Fibroblast of mammary gland (primary cell): Measurements from ENCODE around the gene ZNF333.
"Not testable (repeated sequence)": the region's sequence is repeated elsewhere in the genome, so short reads cannot be mapped to it uniquely, and the experiment has no call there.

Experiments
- DNase-seq: peaks from one replicate; pipeline ENCODE4 v3.0.0-alpha.2; 2010; ENCODE audit warnings: low read depth
- H3K4me3 ChIP-seq: 2 replicates; pipeline ENCODE4 v1.5.1; 2011; ENCODE audit warnings: low read depth, mild to moderate bottlenecking, low read length, moderate library complexity; ENCODE audit not compliant: control insufficient read depth
- CTCF ChIP-seq: conservative IDR thresholded peaks from 2 replicates; pipeline ENCODE4 v1.5.1; 2011; ENCODE audit warnings: low read depth, low read length, inconsistent platforms; ENCODE audit not compliant: control insufficient read depth, insufficient read depth

ZNF333 gene

DNA sequence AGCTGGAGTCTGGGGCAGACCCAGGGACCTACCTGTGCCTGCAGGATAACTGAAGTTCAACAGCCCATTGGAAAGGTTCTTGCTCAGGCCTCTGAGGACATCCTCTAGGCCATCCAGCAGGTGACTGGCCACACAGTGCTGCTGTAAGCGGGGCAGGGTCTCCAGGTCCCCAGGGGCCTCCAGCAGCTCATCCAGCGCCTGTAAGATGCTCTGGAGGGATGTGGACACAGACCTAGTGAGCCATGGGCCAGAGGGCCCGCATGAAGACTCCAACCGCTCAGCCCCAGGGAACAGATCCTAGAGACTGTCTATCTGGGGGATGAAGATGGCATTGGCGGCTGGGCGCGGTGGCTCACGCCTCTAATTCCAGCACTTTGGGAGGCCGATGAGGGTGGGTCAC lies 74.6 kb downstream of the ZNF333 start:
- no peak for DNase-seq
- no peak overlapping the region for H3K4me3 ChIP-seq
- TF ChIP-seq CTCF = no peak

DNA sequence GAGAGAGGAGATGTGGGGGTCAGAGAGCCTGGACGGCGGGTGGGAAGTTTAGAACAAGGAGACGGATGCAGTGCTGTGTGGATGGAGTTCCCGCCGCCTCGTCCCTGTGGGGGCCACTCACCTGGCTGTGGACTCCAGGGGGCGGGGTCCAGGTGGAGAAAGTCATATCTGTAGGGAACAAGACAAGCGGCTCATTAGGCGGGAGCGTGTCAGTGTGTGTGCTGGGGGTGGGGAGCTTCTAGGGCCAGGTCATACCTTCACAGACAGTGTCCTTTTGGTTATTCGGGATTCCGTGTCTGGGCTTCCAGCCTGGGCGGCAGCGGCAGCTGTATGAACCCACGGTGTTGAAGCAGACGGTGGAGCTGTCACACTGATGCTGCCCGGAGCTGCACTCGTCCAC lies 75.6 kb downstream of the ZNF333 start:
- not testable (repeated sequence) for H3K4me3 ChIP-seq, DNase-seq

DNA sequence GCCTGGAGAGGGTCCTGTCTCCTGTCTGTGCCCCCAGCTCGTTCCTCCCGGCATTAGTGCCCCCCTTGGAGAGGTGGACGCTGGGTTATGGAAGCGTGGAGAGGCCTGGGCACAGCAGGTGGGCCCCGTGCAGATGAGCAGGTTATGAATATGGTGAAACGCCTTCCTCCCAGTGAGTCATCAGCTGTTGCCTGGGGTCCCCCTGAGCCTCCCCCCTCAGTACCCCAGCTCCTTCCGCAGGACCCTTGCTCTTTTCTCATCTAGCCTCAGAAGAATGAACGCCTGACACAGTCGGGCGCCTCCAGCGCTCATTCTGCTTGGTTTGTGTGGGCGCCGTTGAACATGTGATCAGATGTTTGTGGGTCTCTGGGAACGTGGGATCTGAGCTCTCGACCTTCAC lies 76.0 kb downstream of the ZNF333 start:
- not testable (repeated sequence) for H3K4me3 ChIP-seq, DNase-seq

- DNase-seq = no peak
These were observed 77.7 kb downstream of the ZNF333 start for GRCh38 chr19:14767466-14767971.

GRCh38 chr19:14768001-14768400 lies 78.2 kb downstream of the ZNF333 start:
- TF ChIP-seq CTCF = no peak
- H3K4me3 ChIP-seq = no peak overlapping the region
- DNase-seq = no peak

More at GRCh38 chr19:14767466-14767971, 77.7 kb downstream of the ZNF333 start:
- TF ChIP-seq CTCF = no peak
- H3K4me3 ChIP-seq = no peak overlapping the region

DNA sequence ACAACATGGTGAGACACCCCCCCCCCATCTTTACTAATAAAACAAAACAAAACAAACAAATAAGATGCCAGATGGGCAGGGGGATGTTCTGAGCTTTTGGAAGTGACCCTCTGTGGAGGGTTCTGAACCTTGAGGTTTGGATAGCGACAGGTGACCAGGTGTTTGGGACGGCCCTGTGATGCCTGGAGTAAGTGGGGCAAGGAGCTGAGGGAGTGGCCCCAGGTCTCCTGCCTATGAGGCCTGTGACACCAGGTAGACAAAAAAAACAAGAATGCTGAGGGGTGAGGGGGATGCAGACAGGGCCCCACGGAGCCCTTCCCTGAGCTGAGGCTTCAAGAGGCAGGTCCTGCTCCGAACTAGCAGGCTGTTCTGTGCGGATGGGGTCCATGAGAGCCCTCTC lies 79.4 kb downstream of the ZNF333 start:
- no peak for DNase-seq
- H3K4me3 ChIP-seq = no peak overlapping the region
- no peak for TF ChIP-seq CTCF

- DNase-seq = no peak
- no peak overlapping the region for H3K4me3 ChIP-seq
- TF ChIP-seq CTCF = no peak
These were observed 80.3 kb downstream of the ZNF333 start for GRCh38 chr19:14770136-14770535.
